ENCODE results near the gene TMEFF1.

- no peak for TF ChIP-seq CTCF (conservative IDR thresholded peaks at IDR 0.05 in 1 of 2, IDR thresholded peaks at IDR 0.05 in 1 of 2; ENCODE audit: low read depth in 1 of 2, low read length in 2 of 2)
- TF ChIP-seq EZH2 (IDR thresholded peaks at IDR 0.05; ENCODE audit: low read length, missing control alignments) = no peak
These were observed 4.3 kb downstream of the TMEFF1 start for GRCh38 chr9:100477241-100477640.
